ENCODE data around the gene PAPSS2.

DNA sequence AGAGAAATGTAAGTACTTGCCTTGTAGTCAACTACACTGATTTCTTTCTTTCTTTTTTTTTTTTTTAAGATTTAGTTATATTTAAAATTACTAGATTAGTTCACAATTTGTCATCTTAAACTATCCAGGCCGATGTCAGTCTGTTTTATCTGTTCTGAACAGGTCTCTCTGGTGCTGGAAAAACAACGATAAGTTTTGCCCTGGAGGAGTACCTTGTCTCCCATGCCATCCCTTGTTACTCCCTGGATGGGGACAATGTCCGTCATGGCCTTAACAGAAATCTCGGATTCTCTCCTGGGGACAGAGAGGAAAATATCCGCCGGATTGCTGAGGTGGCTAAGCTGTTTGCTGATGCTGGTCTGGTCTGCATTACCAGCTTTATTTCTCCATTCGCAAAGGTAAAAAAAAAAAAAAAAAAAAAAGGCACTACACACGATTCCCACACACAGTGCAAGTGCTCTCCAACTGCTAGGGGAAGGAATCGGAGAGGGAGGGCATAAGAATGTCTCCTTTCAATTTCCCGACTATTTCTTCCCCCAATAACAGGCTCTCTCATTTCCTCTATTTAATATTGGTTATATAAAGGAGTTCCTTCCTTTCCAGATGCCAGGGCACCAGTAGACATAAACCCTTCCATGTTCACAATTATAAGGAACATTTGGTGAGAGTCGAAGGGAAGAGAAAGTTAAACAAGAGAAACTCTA, 53.4 kb downstream of the PAPSS2 start:
- TF ChIP-seq, protein P1, sequence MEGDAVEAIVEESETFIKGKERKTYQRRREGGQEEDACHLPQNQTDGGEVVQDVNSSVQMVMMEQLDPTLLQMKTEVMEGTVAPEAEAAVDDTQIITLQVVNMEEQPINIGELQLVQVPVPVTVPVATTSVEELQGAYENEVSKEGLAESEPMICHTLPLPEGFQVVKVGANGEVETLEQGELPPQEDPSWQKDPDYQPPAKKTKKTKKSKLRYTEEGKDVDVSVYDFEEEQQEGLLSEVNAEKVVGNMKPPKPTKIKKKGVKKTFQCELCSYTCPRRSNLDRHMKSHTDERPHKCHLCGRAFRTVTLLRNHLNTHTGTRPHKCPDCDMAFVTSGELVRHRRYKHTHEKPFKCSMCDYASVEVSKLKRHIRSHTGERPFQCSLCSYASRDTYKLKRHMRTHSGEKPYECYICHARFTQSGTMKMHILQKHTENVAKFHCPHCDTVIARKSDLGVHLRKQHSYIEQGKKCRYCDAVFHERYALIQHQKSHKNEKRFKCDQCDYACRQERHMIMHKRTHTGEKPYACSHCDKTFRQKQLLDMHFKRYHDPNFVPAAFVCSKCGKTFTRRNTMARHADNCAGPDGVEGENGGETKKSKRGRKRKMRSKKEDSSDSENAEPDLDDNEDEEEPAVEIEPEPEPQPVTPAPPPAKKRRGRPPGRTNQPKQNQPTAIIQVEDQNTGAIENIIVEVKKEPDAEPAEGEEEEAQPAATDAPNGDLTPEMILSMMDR (conservative IDR thresholded peaks at IDR 0.05; ENCODE audit: low read length): no peak
- TF ChIP-seq EZH2phosphoT487 (IDR thresholded peaks at IDR 0.05; ENCODE audit: borderline replicate concordance, low read depth, low read length): no peak
